NCI-H2107 treated with DMSO at 0.1 percent for 48 hours (cell line): ENCODE data around the gene HCRT.
"Not testable (repeated sequence)": the region's sequence is repeated elsewhere in the genome, so short reads cannot be mapped to it uniquely, and the experiment has no call there.

Experiments
- DNase-seq: peaks from one replicate; lab custom pipeline; 2025; ENCODE audit not compliant: unreplicated experiment; lab: John Stamatoyannopoulos, UW

The HCRT gene

DNA sequence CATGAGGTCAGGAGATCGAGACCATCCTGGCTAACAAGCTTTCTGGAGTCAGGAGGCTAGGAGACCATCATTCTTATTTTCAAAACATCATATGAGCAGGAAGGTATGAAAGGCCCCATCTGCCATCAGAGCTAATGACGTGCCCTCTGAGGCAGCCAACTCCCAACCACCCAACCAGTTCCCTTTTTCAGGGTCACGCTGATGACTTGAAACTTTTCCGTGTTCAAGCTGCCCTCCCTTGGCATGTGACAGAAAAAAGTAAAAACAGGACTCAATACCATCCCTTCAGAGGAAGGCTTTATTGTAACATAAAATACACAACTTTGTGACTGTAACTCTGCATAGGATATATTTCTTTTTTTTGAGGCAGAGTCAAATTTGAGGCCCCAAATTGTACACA is 13.6 kb upstream of the HCRT start:
- no peak for DNase-seq

DNA sequence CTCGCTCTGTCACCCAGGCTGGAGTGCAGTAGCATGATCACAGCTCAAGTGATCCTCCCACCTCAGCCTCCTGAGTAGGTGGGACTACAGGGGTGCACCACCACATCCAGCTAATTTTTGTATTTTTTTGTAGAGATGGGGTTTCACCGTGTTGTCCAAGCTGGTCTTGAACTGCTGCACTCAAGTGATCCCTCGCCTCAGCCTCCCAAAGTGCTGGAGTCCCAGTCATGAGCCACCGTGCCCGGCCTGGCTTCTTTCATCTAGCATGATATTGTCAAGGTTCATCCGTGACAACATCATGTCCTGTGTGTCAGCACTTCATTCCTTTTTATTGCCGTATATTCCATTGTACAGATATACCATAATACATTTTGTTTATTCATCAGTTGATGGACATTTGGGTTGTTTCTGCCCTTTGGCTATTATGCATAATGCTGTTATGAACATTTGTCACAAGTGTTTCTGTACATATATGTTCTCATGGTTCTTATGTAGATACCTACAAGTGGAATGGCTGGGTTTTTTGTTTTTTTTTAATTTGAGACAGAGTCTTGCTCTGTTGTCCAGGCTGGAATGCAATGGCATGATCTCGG is 12.4 kb upstream of the HCRT start:
- DNase-seq: no peak

DNA sequence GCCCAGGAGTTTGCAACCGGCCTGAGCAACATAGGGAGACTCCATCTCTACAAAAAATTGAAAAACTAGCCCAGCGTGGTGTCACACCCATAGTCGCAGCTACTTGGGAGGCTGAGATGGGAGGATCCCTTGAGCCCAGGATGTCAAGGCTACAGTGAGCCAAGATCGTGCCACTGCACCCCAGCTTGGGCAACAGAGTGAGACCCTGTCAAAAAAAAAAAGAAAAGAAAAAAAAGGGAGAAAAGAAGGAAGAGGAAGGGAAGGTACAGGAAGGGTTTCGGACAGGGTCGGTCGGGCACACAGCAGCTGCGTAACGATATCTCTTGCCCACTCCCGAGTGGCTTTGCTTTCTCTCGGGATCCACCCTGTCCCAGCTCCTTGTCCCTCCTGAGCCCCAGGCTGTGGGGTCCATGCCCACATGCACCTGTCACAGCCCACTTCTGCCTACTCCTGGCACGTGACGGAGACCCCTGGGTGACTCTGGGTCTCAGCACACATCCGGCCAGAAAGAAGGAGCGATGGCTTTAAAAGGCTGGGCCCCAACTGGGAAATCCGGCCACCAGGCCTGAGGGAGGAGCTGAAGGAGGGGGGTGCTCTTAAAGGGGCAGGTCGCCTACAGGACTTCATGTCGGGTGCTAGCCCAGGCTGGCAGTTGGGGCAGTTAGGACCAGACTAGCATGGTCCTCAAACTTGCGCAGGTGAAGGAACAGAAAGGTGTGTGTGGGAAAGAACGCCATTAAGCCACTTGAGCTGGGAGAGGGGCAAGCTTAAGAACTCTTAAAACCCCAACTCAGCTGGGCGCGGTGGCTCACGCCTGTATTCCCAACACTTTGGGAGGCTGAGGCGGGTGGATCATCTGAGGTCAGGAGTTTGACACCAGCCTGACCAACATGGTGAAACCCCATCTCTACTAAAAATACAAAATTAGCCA is 9.0 kb upstream of the HCRT start, which contains the start of gene GHDC:
GHDC (minus strand) TSS at position 526 of the 931 bp plus-strand sequence. CDS start 913 bp downstream, outside the sequence.
- peak; percentile 75 for DNase-seq

DNA sequence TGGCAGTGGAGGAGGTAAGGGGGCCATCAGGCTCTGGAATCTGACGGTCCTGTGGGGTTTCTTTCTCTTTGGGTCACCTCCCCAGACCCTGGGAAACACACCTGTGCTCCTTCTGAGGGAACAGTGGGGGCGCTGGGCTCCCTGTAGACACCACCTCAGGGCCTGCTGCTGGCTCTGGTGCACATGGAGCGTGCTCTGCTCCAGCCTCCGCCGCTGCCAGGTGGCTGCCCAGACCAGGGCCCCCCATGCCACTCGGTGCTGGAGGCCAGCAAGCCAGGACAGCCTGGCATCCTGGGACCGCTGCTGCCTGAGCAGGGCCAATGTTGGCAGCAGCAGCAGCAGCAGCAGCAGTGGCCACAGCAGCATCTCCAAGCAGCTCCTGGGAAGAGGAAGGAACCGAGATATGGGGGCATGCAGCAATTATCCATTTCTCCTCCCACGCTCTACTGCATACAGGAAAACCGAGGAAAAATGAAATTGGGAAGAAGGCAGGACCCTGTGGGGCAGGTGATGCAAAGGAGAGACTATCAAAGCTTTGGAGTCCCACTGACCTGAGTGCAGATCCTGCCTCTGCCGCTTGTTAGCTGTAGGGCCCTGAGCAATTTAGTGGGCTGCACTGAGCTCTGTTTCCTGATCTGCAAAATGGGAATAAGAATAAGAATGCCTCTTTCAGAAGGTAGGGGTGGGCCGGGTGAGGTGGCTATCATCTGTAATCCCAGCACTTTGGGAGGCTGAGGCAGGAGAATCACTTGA is 8.1 kb upstream of the HCRT start:
- DNase-seq: no peak

DNA sequence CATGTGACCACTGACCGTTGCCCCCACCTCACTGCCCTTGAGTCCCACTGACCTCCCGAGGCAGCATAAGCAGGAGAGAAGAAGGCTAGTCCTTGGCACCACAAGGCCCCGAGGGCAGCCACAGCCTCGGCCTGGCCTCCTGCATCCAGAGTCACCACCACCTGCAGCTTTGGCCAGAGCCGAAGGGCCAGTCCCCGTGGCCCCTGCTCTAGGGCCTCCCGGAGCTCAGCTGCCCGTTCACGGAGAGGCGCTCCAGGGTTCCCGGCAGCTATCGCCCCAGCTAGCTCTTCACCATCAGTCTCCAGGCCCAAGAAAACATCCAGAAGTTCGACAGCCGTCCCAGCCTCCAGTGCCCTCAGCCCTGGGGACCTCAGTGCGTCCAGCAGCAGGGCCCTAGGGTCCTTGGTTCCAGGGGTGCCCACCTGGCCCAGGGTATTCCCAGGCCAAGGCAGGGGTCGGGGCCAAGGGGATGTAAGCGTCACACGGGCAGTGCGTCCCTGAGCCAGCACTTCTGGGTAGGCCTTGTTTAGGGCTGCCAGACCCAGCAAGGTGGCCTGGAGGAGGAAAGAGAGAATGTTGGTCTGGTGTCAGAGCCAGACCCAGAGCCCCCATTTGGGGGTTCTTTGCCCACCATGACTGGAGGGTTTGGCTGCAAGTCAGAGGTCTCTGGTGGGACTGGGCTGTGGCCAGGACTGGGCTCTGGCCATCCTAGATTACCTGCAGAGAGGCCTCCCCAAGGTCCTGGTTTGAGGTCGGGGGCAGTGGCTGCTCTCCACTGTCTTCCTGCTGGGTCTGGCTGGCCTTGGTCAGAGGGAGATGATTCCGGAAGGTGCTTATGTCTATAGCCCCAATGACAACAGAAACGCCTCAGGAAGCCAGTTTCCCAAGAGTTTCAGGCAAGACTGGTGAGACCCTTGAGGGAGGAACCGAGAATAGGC is 7.2 kb upstream of the HCRT start:
- DNase-seq: no peak

DNA sequence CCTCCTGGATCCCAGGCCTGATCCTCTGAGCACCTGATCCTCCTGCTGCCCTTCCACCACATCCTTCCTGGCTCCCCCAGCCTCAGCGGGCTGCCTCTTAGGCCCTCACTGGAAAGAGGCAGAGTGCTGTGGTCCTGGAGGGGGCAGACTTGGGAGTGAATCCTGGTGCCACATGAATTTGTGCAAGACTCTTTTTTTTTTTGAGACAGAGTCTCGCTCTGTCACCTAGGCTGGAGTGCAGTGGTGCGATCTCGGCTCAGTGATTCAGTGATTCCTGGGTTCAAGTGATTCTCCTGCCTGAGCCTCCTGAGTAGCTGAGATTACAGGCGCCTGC is 6.0 kb upstream of the HCRT start:
- DNase-seq: no peak

DNA sequence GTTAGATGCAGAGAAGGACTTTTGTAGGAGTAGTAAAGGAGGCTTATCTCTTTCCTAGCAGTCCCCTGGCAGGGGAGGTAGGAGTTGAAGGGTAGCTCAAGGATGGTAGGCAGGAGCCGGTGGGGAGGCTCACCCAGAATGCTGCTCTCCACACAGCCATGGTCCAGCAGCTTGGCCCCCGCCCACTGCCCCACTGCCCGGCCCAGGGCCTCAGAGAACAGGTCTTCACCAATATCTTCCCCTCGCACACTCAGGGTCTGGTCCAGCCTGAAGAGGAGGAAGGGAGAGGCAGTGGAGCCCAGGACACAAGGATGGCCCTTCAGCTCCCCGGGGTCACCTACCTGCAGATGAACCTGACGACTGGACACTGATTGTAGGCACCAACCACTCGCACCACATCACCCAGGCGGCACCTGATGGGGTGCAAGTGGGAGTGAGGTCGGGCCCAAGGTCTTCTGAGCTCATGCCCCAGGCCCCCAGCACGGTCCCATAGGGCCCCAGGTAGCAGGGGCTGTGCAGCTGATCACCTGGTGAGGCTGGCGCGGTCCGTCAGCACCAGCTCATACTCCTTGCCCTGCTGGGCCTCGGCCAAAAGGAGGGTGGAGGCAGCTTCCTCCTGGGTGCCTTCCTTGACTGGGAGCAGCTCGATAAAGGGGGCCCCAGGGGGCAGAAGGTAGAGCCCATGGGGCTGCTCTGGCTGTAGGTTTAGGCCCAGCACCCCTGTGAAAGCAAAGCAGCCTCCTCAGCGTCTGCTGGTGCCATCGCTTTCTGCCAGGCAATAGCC is 5.4 kb upstream of the HCRT start:
- no peak for DNase-seq

DNA sequence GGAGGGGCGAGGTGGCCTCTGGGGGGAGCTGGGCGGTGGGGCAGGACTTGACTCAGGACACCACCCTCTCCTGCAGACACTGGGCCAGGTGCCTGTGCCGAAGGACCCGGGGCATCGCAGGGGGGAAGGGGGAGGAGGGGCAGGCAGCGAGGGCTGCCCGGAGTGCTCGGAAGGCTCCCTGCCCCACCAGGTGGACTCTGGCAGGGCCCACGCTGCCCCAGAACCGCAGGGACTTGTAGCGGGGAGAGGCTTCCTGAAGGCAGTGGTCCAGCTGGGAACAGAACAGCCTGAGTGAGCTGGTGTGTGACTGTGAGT is 4.4 kb upstream of the HCRT start:
- no peak for DNase-seq

DNA sequence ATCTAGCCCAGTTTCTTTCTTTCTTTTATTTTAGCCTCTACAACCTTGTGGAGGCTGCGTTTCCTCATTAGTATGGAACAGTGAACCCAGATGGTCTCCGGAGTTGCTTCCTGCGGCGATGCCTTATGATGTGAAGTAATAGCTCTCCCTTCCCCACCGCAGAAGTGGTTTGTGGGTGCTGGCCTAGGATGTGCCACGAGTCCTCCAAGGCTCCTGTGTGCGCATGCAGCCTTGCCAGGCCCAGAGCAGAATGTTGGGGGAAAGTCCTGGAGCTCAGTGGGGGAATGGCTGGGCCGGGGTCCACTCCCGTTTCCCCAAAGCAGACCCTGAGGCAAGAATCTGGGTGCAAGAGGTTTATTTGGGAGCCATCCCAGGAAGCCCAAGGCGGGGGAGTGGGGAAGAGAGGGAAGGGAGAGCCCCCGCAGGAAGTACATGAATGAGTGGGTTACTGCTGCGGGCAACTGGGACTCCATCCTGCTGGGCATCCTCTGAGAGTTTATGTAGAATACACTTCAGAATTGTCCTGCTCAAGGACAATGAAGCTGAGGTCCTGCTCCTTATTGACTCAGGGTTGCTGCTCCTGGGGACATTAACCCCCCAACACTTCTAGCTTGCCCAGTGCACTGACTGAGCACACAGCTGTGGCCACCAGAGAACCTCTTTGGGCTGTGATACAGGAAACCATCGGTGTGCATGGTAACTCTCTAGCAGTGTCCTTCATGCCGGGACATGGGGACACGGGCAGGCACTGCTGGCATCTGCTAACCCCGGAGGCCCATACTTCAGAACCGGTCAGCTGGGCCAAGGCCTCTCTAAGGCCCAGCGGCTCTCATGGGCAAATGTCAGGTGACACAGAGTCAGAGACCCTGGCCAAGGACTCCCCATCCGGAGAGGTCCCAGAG is 3.7 kb upstream of the HCRT start:
- no peak for DNase-seq

DNA sequence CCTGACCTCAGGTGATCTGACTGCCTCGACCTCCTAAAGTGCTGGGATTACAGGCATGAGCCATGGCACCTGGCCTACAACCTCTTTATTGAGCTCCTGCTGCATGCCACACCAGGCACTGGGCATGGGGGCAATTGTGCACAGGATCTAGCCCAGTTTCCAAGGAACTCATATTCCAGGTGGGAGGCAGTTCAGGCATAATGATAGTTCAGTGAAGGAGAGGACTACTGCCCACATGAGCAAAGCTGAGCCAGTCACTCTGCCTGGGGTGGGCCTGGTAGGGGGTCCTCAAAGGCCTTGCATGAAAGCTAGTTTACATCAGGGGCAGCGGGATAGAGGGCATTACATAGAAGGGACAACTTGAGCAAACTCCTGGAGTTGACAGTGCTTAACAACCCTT is 2.6 kb upstream of the HCRT start:
- no peak for DNase-seq

DNA sequence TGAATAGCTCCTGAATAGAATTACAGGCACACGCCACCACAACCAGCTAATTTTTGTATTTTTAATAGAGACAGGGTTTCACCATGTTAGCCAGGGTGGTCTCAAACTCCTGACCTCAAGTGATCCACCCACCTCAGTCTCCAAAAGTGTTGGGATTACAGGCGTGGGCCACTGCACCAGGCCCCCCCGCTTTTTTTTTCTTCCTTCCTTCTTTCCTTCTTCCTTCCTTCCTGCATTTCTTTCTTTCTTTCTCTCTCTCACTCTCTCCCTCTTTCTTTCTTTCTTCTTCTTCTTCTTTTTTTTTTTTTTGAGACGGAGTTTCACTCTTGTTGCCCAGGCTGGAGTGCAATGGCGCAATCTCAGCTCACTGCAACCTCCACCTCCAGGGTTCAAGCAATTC is 939 bp upstream of the HCRT start:
- DNase-seq: not testable (repeated sequence)

DNA sequence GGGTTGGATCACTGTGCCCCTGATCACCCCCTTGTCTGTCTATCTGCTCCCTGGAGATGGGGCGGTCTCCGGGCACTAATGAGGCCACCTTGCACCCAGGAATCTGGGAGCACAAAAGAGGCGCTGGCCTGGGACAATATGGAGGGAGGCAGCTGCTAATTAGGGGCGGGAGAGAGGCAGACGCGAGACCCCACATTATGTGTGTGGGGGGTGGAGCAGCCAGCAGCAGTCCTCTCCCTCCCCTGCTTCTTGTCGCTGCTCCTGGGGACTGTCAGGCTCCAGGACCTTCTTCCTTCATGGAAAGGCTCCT is 324 bp upstream of the HCRT start:
- DNase-seq: no peak

DNA sequence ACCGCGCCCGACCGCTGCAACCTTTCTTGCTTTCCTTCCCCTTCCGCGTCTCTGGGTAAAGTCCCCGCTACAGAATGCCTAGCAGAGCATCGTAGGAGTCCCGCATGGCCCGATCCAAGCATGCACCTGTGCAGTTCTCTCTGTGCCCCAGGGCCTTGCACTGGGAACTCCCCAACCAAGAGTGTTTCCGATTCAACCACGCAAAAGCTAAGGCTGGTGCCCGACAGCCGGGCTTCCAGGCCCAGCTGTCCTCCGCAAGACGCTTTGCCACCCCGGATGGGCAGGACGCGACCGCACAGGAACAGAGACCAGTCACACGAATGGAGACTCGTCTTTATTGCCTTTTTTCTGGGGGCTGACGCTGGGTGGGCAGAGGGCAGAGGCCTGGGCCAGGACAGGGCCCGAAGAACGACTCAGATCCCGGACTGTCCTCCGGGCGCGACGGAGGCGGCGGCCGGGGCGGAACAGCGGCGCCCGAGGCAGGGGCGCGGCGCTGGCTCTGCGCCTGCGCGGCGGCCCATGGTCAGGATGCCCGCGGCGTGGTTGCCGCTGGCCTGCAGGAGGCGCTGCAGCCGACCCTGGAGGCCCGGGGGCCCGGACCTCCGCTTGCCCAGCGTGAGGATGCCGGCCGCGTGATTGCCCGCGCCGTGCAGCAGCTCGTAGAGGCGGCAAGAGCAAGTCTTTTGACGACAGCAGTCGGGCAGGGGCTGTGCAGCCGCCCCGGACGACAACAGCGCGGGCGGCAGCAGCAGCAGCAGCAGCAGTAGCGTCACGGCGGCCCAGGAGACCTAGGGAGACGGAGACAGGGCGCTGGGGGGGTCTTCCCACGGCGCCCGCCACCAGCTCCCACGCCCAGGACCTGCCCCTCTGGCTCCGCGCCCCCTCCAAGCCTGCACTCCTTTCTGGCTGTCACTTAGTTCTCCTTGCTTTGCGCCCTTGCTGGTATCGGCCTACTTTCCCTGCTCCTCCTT is 1.2 kb downstream of the HCRT start:
- DNase-seq: peak; percentile 14

DNA sequence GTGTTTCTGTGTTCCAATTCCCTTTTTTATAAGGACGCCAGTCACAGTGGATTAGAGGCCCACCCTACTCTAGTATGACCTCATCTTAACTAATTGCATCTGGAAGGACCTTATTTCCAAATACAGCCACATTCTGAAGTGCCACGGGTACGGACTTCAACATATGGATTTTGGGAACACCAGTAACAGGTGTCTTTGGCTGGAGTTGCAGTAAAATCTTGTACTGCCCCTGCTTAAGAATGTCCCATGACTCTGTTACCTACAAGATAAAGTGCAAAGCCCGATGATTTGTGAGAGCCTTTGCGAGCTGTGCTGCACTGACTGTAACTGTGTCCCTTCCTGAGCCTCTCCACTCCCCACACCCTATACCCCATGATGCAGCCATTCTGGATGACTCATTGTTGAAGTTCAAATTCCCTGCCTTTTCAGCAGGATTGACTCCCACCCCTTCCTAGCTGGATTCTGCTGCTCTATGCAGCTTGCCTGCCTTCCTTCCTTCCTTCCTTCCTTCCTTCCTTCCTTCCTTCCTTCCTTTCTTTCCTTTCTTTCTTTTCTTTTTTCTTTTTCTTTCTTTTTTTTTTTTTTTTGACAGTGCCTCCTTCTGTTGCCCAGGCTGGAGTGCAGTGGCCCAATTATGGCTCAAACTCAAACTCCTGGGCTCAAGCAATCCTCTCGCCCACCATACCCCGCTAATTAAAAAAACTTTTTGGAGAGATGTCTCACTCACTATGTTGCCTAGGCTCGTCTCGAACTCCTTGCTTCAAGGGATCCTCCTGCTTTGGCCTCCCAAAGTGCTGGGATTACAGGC is 2.1 kb downstream of the HCRT start:
- DNase-seq: no peak

DNA sequence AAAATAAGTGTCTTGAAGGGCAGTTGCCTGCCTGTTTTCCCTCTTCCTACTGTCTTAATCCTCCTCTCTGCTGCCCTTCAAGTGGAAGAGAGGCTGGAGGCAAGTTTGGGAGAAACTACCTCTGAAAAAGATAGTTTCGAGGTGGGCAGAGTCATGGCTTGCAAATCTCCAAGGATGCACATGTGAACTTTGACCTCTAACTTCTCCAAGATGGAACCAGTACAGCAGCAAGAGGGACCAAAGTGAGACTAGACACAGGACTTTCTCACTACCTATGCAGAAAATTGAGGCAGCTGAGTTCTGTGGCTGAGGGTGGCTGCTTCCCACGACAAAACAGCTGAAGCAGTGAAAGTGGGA is 3.4 kb downstream of the HCRT start:
- DNase-seq: no peak

DNA sequence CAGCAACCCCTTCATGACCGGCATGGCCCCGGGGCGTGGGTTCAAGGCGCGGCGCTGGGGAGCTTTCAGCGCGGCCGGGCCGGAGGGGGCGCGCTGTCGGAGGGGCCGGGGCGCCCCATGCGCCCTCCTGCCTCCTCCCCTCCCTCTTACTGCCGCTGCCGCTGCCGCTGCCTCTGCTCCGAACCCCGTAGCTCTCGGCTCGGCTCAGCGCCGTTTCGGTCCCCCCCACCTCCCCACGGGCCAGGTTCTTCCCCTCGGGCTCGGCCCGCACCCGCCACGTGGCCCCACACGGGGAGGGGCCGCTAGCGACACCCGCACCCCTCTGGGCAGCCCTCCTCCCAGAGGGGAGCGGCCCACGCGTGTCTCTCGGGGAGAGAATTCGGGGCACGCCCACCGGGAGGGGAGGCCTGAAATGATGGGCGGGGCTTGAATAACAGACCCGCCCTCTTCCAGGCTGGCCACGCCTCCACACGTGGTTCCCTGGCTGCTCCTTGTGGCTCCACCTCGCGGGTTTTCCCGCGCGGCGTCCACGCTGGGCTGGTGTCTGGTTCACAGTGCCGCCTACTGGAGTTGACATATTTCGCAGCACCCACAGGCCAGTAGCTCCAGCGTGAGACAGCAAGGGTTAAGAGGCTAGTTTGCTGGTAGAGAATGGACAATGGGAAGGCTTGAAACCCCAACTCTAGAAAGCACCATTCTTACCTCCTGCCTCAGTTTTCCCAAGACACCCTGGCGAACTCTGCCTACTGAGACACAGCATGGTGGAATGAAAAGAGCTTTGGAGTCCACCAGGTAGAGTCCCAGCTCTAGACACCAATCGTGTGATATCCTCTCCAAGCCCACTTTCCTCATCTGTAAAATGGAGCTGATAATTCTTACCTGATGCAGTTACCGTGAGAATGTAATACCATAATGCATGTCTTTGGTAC is 4.1 kb downstream of the HCRT start, which contains the start of gene KCNH4:
KCNH4 (minus strand) TSS at position 221 of the 929 bp plus-strand sequence; CDS start at position 24, 197 bp downstream.
- peak; percentile 65 for DNase-seq
